Measurements from ENCODE around the gene CCDC92. TPM values are rescaled to one million over a fixed set of nuclear protein-coding genes. Genes with fewer than 3 reads are reported as not detected.

CCDC92 gene
- total and polyA plus RNA-seq, 3 donors from 2014 or later: 63.6 to 140 (median 79.1) TPM

DNA sequence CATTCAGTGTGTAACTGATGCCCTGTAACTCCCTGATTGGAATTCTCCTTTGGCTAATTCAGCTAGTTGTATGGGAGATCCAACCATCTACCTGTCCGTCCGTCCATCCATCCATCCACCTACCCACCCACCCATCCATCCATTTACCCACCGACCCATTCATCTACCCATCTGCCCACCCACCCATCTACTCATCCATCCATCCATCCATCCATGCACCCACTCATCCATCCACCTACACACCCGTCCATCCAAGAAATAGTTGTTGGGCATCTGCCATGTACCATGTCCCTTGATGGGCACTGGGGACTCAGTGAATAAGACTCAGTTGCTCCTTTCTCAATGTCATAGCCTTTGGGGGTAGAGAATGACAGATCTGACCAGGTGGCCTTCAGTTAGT lies 48.1 kb downstream of the CCDC92 start:
- WGBS, 2 donors: 89 to 90% methylated on average over 4 of the region's 4 CpGs
- Histone ChIP-seq H3K4me3 (no peak overlapping the region), H3K27ac (no peak overlapping the region), H3K4me1 (no peaks in the 10 kb centered on the region), H3K36me3 (ENCODE audit: low read depth, missing control alignments) (no peaks in the 10 kb centered on the region), H3K9me3 (no peaks in the 10 kb centered on the region), H3K27me3 (no peaks in the 10 kb centered on the region)
- intact Hi-C loops (cut with DNase I; ENCODE audit: low total_unique reads): no loop called here
- TF ChIP-seq POLR2A (IDR thresholded peaks at IDR 0.05): no peak
- TF ChIP-seq, protein P1, sequence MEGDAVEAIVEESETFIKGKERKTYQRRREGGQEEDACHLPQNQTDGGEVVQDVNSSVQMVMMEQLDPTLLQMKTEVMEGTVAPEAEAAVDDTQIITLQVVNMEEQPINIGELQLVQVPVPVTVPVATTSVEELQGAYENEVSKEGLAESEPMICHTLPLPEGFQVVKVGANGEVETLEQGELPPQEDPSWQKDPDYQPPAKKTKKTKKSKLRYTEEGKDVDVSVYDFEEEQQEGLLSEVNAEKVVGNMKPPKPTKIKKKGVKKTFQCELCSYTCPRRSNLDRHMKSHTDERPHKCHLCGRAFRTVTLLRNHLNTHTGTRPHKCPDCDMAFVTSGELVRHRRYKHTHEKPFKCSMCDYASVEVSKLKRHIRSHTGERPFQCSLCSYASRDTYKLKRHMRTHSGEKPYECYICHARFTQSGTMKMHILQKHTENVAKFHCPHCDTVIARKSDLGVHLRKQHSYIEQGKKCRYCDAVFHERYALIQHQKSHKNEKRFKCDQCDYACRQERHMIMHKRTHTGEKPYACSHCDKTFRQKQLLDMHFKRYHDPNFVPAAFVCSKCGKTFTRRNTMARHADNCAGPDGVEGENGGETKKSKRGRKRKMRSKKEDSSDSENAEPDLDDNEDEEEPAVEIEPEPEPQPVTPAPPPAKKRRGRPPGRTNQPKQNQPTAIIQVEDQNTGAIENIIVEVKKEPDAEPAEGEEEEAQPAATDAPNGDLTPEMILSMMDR (IDR thresholded peaks at IDR 0.05): no peak
- DNase-seq: no peak

DNA sequence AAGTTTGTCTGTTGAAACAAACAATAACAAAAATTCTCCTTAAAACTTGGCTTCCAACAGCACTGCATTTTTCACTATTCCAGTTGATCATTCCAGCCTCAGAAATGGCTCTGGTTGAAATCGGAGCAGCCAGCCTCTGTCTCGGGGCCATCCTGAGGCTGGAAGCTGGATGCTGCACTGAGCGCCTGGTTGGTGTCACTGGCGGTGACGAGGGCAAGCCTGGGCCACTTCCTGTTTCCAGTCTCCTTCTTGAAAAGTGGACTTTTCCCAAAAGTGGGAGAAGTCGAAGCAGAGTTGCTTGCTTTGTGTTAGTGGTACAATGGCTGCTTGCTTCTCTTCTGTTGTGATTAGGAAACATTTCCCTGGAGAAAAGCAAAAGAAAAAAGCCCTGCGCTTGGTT lies 48.7 kb downstream of the CCDC92 start:
- intact Hi-C loops (cut with DNase I; ENCODE audit: low total_unique reads): no loop called here
- WGBS, 2 donors: 83% methylated on average over 7 of the region's 7 CpGs
- no peaks in the 10 kb centered on the region for H3K27me3 ChIP-seq
- no peaks in the 10 kb centered on the region for H3K36me3 ChIP-seq (ENCODE audit: low read depth, missing control alignments)
- H3K27ac ChIP-seq: no peak overlapping the region
- TF ChIP-seq POLR2A (IDR thresholded peaks at IDR 0.05): no peak
- TF ChIP-seq, protein P1 (IDR thresholded peaks at IDR 0.05): no peak
- DNase-seq: no peak
- no peak overlapping the region for H3K4me3 ChIP-seq
- no peaks in the 10 kb centered on the region for H3K9me3 ChIP-seq
- no peaks in the 10 kb centered on the region for H3K4me1 ChIP-seq

DNA sequence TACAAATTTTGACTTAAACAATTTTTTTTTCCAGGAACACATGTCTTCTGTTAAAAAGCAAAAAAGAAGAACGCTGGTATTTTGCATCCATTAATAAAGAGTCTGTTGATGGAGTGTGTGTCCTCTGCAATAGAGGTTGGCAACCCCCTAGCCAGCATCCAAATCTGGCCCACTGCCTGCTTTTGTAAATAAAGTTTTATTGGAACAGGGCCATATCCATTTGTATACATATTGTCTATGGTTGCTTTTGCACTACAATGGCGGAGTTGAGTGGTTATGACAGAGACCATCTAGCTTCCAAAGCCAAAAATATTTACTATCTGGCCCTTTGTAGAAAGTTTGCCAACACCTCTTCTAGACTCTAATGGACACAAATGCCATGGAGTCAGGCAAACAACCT lies 49.6 kb downstream of the CCDC92 start:
- no peak overlapping the region for H3K4me3 ChIP-seq
- 96 to 97% methylated on average over 2 of the region's 2 CpGs for WGBS, 2 donors
- intact Hi-C loops (cut with DNase I; ENCODE audit: low total_unique reads): no loop called here

DNA sequence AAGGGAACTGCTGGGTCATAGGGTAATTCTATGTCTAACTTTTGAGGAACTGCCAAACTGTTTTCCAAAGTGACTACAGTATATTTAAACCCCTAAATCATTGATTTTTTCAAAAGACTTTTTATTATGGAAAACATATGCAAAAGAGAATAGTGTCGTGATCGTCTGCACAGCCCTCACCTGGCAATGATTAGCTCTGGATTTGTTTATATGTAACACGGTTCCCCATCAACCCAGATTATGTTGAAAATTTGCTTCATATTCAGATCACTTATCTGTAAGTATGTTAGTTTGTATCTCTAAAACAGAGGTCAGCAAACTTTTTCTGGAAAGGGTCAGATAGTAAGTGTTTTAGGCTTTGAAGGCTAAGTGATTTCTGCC lies 52.7 kb downstream of the CCDC92 start:
- Histone ChIP-seq H3K36me3 (ENCODE audit: low read depth, missing control alignments) (no peaks in the 10 kb centered on the region), H3K4me1 (no peaks in the 10 kb centered on the region), H3K27me3 (no peaks in the 10 kb centered on the region), H3K4me3 (no peak overlapping the region), H3K9me3 (no peaks in the 10 kb centered on the region), H3K27ac (no peak overlapping the region)
- TF ChIP-seq POLR2A (IDR thresholded peaks at IDR 0.05): no peak
- TF ChIP-seq, protein P1 (IDR thresholded peaks at IDR 0.05): no peak
- no peak for DNase-seq
- WGBS, 2 donors: 65% methylated on average over 3 of the region's 3 CpGs
- intact Hi-C loops (cut with DNase I; ENCODE audit: low total_unique reads): no loop called here

More for the DNA sequence above, 49.6 kb downstream of the CCDC92 start:
- no peak overlapping the region for H3K27ac ChIP-seq
- DNase-seq: no peak
- no peaks in the 10 kb centered on the region for H3K27me3 ChIP-seq
- H3K9me3 ChIP-seq: no peaks in the 10 kb centered on the region
- TF ChIP-seq, protein P1 (IDR thresholded peaks at IDR 0.05): no peak
- no peak for TF ChIP-seq POLR2A (IDR thresholded peaks at IDR 0.05)
- no peaks in the 10 kb centered on the region for H3K4me1 ChIP-seq
- no peaks in the 10 kb centered on the region for H3K36me3 ChIP-seq (ENCODE audit: low read depth, missing control alignments)

DNA sequence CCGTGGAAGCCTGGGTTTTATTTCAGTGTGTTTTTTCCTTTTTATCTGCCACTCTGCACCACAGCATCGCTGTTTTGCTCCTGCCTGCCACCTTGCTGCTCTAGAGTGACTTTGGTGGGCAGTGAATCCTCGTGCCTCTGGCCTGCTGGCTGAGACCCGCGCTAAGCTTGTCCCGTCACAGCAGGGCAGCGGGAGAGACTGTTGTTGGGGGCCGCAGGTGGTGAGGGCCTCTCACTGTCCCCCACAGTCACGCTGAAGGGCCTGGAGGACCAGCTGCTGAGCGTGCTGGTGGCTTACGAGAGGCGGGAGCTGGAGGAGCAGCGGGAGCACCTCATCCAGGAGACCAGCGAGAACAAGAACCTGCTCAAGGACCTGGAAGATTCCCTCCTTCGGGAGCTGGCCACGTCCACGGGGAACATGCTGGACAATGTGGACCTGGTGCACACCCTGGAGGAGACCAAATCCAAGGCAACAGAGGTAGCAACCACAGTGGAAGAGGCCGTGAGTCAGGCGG lies 55.2 kb downstream of the CCDC92 start:
- WGBS, 2 donors: 95% methylated on average over 19 of the region's 19 CpGs
- H3K27me3 ChIP-seq: no peaks in the 10 kb centered on the region
- H3K9me3 ChIP-seq: no peaks in the 10 kb centered on the region
- H3K4me3 ChIP-seq: no peak overlapping the region
- no peak overlapping the region for H3K27ac ChIP-seq
- intact Hi-C loops (cut with DNase I; ENCODE audit: low total_unique reads): no loop called here
- no peaks in the 10 kb centered on the region for H3K4me1 ChIP-seq
- H3K36me3 ChIP-seq (ENCODE audit: low read depth, missing control alignments): no peaks in the 10 kb centered on the region
- TF ChIP-seq, protein P1 (IDR thresholded peaks at IDR 0.05): no peak
- no peak for TF ChIP-seq POLR2A (IDR thresholded peaks at IDR 0.05)
- DNase-seq: no peak

Data from testis (tissue), 3 donors.